K562 (cell line): ENCODE results near the gene UBE2N. TPM values are rescaled to one million over a fixed set of nuclear protein-coding genes. Genes with fewer than 3 reads are reported as not detected.

Experiments
- BMI1 ChIP-seq: fragments of 150-350 bp; IDR thresholded peaks from 2 replicates; pipeline ENCODE4 v1.6.1; 2014; ENCODE audit warnings: low read length
- ILK ChIP-seq: fragments of 450-650 bp; IDR thresholded peaks from 2 replicates; pipeline ENCODE4 v1.6.1; 2016; ENCODE audit warnings: missing genetic modification characterization, low read depth, mild to moderate bottlenecking, missing compliant biosample characterization, moderate library complexity, borderline replicate concordance
- IRF2 ChIP-seq: sonication (generic); formaldehyde crosslinking; IDR thresholded peaks from 2 replicates; pipeline ENCODE4 v1.8.1; 2022; ENCODE audit warnings: mild to moderate bottlenecking, missing genetic modification reagents
- JUND ChIP-seq, 2 experiments: IDR thresholded peaks; 2 replicates in 1 of 2; 3 replicates in 1 of 2; pipeline ENCODE4 v1.6.1; 2011; ENCODE audit warnings: borderline replicate concordance in 2 of 2, low read depth in 2 of 2, low read length in 2 of 2, improper control_type of control experiment in 1 of 2, missing biosample characterization in 1 of 2, missing genetic modification characterization in 1 of 2, missing genetic modification reagents in 1 of 2
- KAT7 ChIP-seq: sonication (generic); formaldehyde crosslinking; IDR thresholded peaks from 2 replicates; pipeline ENCODE4 v1.8.0; 2022; ENCODE audit warnings: missing genetic modification reagents, mild to moderate bottlenecking, borderline replicate concordance
- MTA3 ChIP-seq: fragments of 450-650 bp; formaldehyde crosslinking; IDR thresholded peaks from 2 replicates; pipeline ENCODE4 v1.6.1; 2017; ENCODE audit warnings: mild to moderate bottlenecking, borderline replicate concordance
- NFE2 ChIP-seq: IDR thresholded peaks from 2 replicates; pipeline ENCODE4 v1.6.1; 2014; ENCODE audit warnings: antibody characterized with exemption, low read depth
- PHB2 ChIP-seq: fragments of 450-650 bp; IDR thresholded peaks from 2 replicates; pipeline ENCODE4 v1.6.1; 2017; ENCODE audit warnings: low read depth
- PRMT5 ChIP-seq: sonication (generic); formaldehyde crosslinking; IDR thresholded peaks from 2 replicates; pipeline ENCODE4 v1.5.0; 2020; ENCODE audit warnings: missing genetic modification reagents
- RBM15 ChIP-seq: fragments of 200-400 bp; formaldehyde crosslinking; IDR thresholded peaks from 2 replicates; pipeline ENCODE4 v1.6.1; 2018; ENCODE audit warnings: mild to moderate bottlenecking, low read length, moderate library complexity; ENCODE audit not compliant: insufficient read depth
- RBM22 ChIP-seq: fragments of 200-400 bp; formaldehyde crosslinking; IDR thresholded peaks from 2 replicates; pipeline ENCODE4 v1.6.1; 2018; ENCODE audit warnings: low read length, low read depth; ENCODE audit not compliant: poor library complexity, severe bottlenecking
- RFX5 ChIP-seq: IDR thresholded peaks from 2 replicates; pipeline ENCODE4 v1.6.1; 2011; ENCODE audit warnings: low read depth, mild to moderate bottlenecking, improper control_type of control experiment, low read length
- U2AF2 ChIP-seq: fragments of 200-400 bp; formaldehyde crosslinking; optimal IDR thresholded peaks from 2 replicates; pipeline ENCODE3; 2017; ENCODE audit warnings: low read depth, mild to moderate bottlenecking, low read length
- ZNF184 ChIP-seq: sonication (generic); formaldehyde crosslinking; IDR thresholded peaks from 2 replicates; pipeline ENCODE4 v1.5.0; 2020; ENCODE audit warnings: missing genetic modification reagents
- polyA plus RNA-seq, 8 experiments: library from polyadenylated mRNA; depleted of rRNA in 4 of 8; stranded (reverse) in 5 of 8; unstranded in 3 of 8; fragments of >200 nt; fragmentation: Nextera tagmentation in 2 of 8; fragmentation: Illumina TruSeq in 1 of 8; extraction: Ambion mirVana in 2 of 8; extraction: Trizol in 1 of 8; gene quantifications; 2 replicates each; pipeline versions ENCODE4 v1.2.1 to v1.2.3, GENCODE V29; 2011 to 2014; ENCODE audit warnings: inconsistent platforms in 1 of 8, missing spikeins in 1 of 8
- total RNA-seq, 7 experiments: library from RNA; depleted of rRNA in 6 of 7; stranded (reverse); fragments of >200 nt in 6 of 7; fragmentation: Illumina TruSeq in 2 of 7; extraction: Trizol in 2 of 7; gene quantifications; 2 replicates each; pipeline versions ENCODE4 v1.2.1 to v1.2.3, GENCODE V29; 2011 to 2021; ENCODE audit warnings: low replicate concordance in 1 of 7
- TF ChIP-seq, protein P1 (sequence below): sonication (generic); formaldehyde crosslinking; IDR thresholded peaks from 2 replicates; pipeline ENCODE4 v1.8.0; 2022; ENCODE audit warnings: mild to moderate bottlenecking, missing genetic modification reagents
- TF ChIP-seq, protein P2 (sequence below): fragments of 250-450 bp; sonication (Bioruptor Pico); IDR thresholded peaks from 2 replicates; pipeline ENCODE4 v1.5.0; 2022; ENCODE audit warnings: mild to moderate bottlenecking

UBE2N gene
- total and polyA plus RNA-seq, 9 of the 15 experiments (the other 6 are each of a cell fraction or from before 2014, with no cell fraction given), result 189 to 826 (median 260) TPM

DNA sequence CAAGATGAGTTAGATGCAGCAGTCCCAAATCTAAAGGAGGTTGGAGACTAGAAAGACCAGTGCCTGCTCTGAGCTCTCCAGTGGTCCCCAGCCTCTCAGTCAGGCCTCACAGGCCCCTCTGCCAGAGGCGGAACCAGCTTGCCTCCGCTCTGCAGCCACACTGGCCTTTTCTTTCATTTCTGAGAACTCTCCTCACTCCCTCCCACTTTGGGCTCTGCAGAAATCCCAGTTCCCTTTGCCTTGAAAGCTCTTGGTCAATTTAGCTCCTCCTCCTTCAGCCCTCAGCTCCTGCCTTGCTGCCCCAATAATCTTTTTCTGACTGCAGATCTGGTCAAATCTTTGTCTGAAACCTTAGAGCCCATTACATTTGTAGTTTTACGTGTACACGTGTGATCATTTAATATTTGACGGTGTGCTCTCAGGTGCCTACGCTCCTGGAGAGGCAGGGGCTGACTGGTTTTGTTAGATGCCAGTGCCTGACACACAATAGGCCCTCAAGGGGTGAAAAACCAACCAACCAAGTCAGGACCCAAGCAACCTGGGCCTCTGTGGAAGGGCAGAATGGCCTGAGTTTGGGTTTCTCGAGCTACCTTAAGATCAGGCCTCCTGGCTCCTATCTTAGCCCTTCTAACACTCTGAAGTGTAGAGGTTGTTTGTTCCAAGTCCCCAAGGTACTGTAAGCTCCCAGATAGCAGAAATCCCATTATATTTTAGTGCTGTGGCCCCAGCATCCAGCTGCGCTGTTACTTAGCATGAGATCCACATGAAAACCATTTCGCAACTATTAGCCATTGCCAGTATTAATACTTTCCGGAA lies 65.1 kb downstream of the UBE2N start (continued):
- peak; percentile 83 for TF ChIP-seq MTA3
- no peak for TF ChIP-seq BMI1
- TF ChIP-seq IRF2 (CRISPR knock-in tag), result no peak
- TF ChIP-seq, protein P1, sequence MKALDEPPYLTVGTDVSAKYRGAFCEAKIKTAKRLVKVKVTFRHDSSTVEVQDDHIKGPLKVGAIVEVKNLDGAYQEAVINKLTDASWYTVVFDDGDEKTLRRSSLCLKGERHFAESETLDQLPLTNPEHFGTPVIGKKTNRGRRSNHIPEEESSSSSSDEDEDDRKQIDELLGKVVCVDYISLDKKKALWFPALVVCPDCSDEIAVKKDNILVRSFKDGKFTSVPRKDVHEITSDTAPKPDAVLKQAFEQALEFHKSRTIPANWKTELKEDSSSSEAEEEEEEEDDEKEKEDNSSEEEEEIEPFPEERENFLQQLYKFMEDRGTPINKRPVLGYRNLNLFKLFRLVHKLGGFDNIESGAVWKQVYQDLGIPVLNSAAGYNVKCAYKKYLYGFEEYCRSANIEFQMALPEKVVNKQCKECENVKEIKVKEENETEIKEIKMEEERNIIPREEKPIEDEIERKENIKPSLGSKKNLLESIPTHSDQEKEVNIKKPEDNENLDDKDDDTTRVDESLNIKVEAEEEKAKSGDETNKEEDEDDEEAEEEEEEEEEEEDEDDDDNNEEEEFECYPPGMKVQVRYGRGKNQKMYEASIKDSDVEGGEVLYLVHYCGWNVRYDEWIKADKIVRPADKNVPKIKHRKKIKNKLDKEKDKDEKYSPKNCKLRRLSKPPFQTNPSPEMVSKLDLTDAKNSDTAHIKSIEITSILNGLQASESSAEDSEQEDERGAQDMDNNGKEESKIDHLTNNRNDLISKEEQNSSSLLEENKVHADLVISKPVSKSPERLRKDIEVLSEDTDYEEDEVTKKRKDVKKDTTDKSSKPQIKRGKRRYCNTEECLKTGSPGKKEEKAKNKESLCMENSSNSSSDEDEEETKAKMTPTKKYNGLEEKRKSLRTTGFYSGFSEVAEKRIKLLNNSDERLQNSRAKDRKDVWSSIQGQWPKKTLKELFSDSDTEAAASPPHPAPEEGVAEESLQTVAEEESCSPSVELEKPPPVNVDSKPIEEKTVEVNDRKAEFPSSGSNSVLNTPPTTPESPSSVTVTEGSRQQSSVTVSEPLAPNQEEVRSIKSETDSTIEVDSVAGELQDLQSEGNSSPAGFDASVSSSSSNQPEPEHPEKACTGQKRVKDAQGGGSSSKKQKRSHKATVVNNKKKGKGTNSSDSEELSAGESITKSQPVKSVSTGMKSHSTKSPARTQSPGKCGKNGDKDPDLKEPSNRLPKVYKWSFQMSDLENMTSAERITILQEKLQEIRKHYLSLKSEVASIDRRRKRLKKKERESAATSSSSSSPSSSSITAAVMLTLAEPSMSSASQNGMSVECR (CRISPR knock-in tag), result no peak
- no peak for TF ChIP-seq ILK (tag)
- TF ChIP-seq RBM15, result no peak
- no peak for TF ChIP-seq U2AF2
- no peak for TF ChIP-seq ZNF184 (CRISPR knock-in tag)
- TF ChIP-seq, protein P2, sequence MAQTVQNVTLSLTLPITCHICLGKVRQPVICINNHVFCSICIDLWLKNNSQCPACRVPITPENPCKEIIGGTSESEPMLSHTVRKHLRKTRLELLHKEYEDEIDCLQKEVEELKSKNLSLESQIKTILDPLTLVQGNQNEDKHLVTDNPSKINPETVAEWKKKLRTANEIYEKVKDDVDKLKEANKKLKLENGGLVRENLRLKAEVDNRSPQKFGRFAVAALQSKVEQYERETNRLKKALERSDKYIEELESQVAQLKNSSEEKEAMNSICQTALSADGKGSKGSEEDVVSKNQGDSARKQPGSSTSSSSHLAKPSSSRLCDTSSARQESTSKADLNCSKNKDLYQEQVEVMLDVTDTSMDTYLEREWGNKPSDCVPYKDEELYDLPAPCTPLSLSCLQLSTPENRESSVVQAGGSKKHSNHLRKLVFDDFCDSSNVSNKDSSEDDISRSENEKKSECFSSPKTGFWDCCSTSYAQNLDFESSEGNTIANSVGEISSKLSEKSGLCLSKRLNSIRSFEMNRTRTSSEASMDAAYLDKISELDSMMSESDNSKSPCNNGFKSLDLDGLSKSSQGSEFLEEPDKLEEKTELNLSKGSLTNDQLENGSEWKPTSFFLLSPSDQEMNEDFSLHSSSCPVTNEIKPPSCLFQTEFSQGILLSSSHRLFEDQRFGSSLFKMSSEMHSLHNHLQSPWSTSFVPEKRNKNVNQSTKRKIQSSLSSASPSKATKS, result no peak
- TF ChIP-seq PRMT5 (CRISPR knock-in tag), result no peak
- peak; percentile 36; the same call in 1 of the 2 replicates for TF ChIP-seq JUND (IDR thresholded peaks at IDR 0.05; ENCODE audit: borderline replicate concordance, low read depth, low read length)
- TF ChIP-seq JUND (tag; IDR thresholded peaks at IDR 0.05; ENCODE audit: borderline replicate concordance, low read depth, low read length), result peak; percentile 33; the same call in 1 of the 3 replicates
- no peak for TF ChIP-seq RBM22
- TF ChIP-seq NFE2, result no peak
- no peak for TF ChIP-seq KAT7
- no peak for TF ChIP-seq RFX5
- TF ChIP-seq PHB2, result no peak
